Activated T-cell treated with anti-CD3 and anti-CD28 coated beads for 4 hours (primary cell): ENCODE measurements around the gene PGAP3.
"Not testable (repeated sequence)": the region's sequence is repeated elsewhere in the genome, so short reads cannot be mapped to it uniquely, and the experiment has no call there.

Source experiments
- DNase-seq: peaks from one replicate; pipeline ENCODE4 v3.0.0-alpha.2; 2020

The PGAP3 gene, protein sequence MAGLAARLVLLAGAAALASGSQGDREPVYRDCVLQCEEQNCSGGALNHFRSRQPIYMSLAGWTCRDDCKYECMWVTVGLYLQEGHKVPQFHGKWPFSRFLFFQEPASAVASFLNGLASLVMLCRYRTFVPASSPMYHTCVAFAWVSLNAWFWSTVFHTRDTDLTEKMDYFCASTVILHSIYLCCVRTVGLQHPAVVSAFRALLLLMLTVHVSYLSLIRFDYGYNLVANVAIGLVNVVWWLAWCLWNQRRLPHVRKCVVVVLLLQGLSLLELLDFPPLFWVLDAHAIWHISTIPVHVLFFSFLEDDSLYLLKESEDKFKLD

DNA sequence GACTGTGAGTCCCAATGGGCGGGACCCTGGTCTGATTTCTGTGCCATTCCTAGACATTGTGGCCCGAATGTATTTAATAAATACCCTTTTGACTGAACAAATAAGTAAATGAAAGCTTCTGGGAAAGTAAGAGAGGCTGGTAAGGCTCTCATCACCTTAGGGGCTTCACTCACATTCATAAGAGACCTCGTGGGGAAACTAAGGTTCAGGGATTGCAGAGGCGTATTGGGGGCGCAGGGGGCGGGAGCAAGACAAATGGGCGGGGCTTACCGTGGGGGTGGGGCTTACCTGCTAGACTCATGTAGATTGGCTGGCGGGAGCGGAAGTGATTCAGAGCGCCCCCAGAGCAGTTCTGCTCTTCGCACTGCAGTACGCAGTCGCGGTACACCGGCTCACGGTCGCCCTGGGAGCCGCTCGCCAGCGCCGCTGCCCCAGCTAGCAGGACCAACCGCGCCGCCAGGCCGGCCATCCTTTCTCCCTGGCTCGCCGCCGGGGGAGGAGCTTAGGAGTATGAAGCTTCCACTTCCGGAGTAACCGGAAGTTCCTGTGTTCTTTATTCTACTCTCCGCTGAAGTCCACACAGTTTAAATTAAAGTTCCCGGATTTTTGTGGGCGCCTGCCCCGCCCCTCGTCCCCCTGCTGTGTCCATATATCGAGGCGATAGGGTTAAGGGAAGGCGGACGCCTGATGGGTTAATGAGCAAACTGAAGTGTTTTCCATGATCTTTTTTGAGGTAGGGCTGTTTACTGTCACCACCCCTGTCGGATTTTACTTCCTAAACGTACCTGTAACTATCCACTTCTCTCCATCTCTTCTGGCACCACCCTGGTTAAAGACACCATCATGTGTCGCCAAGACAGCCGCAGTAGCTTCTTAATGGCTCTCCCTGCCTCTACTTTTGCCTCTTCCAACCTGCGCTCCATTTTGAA is at the start of gene PGAP3:
PGAP3 (minus strand) TSS at position 512 of the 929 bp plus-strand sequence; CDS start at position 469, 43 bp downstream.
- DNase-seq, result peak; percentile 83

DNA sequence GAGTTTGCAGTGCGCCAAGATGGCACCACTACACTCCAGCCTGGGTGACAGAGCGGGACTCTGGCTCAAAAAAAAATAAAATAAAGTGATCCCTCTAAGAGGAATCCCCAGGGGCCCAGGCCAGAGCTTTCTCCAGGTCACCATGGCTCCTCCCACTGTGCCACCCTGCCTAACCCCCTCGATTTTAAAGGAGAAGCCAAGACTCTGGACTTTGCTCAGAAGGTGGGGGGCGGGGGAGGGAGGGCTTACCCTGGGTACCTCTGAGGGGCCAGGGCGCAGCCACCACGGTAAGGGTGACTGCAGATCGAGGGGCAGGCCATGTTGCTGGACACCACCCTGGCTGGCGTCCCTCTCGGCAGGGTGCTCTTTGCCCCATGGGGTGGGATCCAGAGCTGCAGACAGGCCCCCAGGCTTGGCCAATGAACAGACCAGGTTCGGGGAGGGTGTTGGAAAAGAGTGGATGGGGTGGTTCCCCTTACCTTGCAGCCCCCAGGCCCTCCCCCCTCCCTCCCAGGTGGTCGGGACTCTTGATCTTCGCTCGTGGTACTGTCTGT is 49.4 kb upstream of the PGAP3 start:
- DNase-seq, result no peak

DNA sequence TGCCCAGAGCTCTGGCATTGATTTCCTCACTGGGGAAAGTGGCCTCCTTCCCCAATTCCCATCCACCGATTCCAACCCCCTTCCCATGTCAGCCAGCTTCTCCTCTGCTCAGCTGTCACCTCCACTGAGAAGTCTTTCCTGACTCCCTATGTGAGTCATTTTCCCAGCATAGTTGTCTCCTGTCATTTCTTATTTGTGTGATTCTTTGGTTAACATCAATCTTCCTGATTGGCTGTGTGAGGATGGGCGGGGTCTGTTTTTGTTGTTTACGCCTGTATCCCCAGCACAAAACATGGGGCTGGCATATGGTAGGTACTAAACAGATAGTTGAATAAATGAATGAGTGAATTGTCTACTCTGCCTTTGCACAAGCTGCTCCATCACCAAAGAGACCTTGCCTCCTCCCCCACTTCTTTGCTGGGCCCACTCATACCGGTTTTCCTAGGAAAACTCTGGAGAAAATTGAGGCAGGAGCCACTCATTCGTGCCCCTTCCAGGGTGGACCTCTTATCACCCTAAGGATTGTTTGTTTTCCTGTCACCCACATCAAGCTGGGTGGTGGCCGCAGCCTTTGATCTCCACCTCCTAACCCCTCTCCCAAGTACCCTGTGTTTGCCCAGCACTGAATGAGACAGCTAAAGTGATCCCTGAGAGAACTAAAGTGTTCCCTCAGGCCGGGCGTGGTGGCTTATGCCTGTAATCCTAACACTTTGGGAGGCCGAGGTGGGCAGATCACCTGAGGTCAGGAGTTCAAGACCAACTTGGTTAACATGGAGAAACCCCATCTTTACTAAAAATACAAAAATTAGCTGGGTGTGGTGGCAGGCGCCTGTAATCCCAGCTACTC is 48.7 kb upstream of the PGAP3 start:
- DNase-seq, result no peak

DNA sequence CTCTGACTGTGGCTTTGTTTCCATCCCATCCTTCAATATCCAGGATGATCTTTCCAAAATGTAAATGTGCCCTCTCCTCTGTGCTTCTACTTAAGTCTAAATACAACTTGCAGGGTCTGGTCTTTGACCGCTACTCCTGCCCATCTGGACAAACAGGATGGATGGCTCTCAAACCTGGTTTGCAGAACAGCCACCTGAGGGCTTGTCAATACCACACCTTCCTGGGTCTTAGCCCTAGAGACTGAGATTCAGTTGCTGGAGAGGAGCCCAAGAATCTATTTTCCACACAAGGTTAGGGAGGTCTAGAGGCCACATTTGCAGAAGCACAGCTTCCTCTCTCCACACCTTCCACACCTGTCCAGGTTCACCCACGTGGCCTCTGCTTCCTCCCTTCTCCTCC is 48.0 kb upstream of the PGAP3 start:
- no peak for DNase-seq

DNA sequence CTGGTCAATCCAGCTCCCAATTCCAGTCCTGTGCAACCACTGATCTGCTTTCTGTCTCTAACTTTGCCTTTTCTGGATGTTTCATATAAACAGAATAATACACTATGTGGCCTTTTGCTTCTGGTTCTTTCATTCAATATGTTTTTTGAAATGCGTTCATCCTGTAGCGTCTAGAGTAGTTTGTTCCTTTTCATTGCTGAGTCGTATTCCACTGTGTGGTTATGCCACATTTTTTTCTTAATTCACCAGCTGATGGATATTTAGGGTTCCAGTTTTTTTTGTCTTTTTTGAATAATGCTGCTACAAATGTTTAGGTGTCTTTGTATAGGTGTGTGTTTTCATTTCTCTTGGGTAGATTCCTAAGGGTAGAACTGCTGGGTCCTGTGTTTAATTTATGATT is 44.7 kb upstream of the PGAP3 start:
- DNase-seq, result no peak

DNA sequence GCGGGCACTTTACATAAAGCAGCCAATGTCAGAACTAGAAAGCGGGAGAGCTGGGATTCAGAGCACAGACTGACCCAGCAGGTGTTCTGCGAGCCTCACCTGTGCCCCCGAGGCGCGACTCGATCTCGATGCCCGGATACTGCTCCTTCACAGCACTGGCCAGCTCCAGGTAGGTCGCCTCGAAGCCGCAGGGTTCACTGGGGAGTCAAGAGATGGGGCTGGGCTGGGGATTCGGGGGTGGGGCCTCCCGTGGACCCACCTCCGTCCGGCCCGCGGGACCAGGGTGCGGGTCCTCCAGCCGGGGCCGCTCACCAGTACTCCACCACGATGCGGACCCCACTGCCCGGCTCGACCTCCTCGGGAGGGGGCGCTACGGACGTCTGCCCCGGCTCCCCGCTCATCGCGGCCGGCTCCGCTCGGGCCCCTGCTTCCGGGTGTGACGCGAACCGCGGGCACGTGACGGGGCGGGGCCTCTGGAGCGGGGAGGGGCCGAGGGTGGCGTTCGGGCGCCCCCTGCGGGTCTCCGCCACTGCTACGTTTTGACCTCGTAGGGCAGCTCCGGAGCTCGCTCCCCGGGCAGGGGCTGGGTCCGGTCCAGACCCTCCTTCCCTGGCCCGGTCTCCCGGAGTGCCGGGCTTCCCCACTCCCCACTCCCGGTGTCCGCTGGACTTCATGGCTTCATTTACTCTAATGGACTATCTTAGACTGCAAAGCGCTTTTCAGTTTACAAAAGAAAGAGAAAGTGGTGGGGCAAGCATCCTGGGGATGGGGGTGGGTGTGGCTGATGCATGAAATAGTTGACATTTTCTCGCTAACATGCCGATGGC is 42.5 kb upstream of the PGAP3 start, which contains the start of gene MIEN1:
MIEN1 (minus strand) TSS at position 438 of the 827 bp plus-strand sequence; CDS start at position 401, 37 bp downstream.
- DNase-seq, result peak; percentile 95

DNA sequence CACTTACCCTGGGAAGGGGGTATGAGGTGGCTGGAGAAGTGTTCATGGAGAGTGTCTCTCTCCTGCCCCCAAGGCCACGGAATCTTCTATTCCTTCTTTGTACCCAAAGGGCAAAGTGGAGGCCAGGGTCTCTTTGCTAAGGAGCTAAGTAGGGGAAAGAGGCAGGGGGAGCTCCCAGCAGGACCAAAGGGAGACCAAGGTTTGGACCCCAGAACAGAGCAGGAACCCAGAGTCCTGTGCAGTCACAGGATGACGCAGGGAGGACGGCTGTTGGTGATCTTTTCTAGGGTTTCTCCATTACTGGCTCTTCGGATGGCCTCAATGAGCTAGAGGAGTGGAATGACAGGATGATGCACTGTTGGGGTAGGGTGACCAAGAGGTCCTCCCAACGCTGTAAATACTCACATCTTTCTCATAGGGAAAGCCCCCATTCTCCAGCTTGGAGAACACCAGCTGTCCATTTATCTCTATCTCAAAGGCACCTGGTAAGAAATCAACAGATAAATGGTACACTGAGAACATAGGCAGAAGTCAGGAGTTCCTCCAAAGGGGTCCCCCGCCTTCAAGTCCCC is 41.5 kb upstream of the PGAP3 start:
- no peak for DNase-seq

DNA sequence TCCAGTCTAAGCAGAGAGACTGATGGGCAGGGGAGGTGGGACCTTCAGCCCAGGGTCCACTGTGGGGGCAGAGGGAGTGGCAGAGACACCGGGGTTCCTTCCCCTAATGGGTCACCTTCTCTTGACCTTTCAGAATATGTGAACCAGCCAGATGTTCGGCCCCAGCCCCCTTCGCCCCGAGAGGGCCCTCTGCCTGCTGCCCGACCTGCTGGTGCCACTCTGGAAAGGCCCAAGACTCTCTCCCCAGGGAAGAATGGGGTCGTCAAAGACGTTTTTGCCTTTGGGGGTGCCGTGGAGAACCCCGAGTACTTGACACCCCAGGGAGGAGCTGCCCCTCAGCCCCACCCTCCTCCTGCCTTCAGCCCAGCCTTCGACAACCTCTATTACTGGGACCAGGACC is 39.7 kb upstream of the PGAP3 start:
- no peak for DNase-seq

DNA sequence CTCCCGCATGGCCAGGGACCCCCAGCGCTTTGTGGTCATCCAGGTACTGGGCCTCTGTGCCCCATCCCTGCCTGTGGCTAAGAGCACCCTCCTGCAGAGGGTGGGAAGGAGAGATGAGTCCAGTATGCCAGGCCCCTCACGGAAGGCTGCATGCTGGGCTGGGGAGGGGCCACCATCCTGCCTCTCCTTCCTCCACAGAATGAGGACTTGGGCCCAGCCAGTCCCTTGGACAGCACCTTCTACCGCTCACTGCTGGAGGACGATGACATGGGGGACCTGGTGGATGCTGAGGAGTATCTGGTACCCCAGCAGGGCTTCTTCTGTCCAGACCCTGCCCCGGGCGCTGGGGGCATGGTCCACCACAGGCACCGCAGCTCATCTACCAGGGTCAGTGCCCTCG is 38.8 kb upstream of the PGAP3 start:
- DNase-seq, result no peak

DNA sequence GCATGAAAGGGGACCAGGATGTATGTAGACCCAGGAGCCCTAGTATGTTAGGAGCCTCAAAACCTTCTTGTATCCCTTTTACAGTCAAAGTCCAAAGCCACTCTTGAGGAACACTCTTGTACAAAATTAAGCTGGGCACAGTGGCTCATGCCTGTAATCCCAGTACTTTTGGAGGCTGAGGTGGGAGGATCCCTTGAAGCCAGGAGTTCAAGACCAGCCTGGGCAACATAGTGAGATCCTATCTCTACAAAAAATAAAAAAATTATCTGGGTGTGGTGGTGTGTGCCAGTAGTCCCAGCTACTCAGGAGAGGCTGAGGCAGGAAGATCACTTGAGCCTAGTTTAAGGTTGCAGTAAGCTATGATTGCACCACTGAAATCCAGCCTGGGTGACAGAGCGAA is 38.1 kb upstream of the PGAP3 start:
- DNase-seq, result not testable (repeated sequence)

DNA sequence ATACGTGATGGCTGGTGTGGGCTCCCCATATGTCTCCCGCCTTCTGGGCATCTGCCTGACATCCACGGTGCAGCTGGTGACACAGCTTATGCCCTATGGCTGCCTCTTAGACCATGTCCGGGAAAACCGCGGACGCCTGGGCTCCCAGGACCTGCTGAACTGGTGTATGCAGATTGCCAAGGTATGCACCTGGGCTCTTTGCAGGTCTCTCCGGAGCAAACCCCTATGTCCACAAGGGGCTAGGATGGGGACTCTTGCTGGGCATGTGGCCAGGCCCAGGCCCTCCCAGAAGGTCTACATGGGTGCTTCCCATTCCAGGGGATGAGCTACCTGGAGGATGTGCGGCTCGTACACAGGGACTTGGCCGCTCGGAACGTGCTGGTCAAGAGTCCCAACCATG is 36.9 kb upstream of the PGAP3 start:
- no peak for DNase-seq

DNA sequence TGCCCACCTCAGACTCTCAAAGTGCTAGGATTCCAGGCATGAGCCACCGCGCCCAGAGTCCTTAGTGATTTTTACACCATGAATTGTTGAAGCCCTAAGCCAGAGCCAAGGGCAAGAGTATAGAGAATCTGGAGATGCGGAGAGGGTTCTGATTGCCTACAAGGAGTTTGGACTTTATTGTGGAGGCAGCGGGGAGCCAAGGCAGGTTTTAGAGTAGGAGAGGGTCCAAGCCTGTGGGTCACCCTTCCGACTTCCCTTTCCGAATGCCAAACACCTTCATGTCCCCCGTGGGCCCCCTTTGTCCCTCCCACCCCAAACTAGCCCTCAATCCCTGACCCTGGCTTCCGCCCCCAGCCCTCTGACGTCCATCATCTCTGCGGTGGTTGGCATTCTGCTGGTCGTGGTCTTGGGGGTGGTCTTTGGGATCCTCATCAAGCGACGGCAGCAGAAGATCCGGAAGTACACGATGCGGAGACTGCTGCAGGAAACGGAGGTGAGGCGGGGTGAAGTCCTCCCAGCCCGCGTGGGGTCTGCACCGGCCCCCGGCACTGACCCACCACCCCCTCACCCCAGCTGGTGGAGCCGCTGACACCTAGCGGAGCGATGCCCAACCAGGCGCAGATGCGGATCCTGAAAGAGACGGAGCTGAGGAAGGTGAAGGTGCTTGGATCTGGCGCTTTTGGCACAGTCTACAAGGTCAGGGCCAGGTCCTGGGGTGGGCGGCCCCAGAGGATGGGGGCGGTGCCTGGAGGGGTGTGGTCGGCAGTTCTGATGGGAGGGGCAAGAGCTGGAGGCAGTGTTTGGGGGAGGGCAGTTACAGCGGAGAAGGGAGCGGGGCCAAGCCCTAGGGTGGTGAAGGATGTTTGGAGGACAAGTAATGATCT is 35.4 kb upstream of the PGAP3 start:
- no peak for DNase-seq

DNA sequence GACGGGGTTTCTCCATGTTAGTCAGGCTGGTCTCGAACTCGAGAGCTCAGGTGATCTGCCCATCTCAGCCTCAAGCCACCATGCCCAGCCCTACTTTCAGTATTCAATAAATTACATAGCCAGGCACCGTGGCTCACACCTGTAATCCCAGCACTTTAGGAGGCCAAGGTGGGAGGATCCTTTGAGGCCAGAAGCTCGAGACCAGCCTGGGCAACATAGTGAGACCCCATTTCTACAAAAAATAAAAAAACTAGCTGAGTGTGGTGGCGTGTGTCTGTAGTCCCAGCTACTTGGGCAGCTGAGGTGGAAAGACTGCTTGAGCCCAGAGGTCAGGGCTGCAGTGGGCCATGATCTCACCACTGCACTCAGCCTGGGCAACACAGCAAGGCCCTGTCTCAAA is 34.2 kb upstream of the PGAP3 start:
- DNase-seq, result no peak

DNA sequence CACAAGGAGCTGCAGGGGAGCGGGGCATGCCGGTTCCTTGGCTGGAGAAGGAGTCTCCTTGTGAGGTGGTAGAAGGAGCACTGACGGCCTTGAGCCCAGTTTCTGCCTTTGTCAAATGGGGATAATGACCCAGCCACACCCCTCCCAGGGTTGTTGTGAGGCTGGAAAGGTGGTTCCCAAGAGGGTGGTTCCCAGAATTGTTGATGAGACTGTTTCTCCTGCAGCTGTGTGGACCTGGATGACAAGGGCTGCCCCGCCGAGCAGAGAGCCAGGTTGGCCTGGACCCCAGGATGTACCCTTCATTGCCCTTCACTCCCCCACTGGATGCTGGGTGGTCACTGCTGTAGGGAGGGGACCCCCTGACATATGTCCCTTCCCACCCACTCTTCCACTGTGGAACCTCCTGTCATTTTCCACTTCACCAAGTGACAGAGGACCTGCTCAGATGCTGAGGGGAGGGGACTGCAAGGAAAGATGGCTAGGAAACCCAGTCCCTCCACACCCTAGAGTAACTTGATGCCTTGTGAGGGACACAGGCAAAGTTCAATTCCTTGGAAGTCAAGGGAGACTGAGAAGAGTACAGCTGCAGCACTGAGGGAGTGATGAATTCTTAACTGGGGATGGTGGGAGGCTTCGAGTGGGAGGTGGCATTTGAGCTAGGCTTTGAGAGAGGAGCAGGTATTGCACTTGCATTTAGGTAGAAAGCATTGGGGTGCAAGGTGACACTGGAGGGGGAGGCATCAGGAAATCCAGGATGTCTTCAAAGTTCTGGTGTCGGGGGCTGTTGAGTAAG is 31.9 kb upstream of the PGAP3 start:
- no peak for DNase-seq

DNA sequence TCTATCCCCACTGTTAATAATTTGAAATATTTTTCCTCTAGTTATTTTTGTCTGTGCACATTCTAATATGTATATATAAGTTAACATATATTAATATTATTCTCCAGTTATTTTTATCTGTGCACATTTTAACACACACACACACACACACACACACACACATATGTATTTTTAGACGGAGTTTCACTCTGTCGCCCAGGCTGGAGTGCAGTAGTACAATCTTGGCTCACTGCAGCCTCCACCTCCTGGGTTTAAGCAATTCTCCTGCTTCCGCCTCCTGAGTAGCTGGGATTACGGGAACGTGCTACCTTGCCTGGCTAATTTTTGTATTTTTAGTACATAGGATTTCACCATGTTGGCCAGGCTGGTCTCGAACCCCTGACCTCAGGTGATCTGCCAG is 29.8 kb upstream of the PGAP3 start:
- DNase-seq, result no peak

DNA sequence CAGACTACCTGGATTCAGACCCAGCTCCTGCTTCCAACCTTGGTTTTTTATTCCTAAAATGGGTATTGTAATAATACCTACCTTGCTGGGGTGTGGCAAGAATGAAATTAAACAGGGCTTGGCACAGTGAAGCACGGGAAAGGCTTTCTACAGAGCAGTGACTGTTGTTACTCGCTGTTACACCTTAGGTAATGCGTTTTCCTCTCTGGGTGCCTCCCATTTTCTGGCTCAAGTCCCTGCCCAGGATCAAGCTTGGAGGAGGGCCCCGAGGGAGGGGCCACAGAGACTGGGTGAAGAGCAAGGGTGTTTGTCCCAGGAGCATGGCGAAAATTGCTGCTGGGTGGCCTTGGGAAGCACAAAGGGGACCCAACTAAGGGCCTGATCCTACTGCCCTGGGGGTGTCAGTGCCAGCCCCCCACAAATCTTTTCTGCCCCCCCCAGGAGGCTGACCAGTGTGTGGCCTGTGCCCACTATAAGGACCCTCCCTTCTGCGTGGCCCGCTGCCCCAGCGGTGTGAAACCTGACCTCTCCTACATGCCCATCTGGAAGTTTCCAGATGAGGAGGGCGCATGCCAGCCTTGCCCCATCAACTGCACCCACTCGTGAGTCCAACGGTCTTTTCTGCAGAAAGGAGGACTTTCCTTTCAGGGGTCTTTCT is 29.2 kb upstream of the PGAP3 start:
- DNase-seq, result no peak

DNA sequence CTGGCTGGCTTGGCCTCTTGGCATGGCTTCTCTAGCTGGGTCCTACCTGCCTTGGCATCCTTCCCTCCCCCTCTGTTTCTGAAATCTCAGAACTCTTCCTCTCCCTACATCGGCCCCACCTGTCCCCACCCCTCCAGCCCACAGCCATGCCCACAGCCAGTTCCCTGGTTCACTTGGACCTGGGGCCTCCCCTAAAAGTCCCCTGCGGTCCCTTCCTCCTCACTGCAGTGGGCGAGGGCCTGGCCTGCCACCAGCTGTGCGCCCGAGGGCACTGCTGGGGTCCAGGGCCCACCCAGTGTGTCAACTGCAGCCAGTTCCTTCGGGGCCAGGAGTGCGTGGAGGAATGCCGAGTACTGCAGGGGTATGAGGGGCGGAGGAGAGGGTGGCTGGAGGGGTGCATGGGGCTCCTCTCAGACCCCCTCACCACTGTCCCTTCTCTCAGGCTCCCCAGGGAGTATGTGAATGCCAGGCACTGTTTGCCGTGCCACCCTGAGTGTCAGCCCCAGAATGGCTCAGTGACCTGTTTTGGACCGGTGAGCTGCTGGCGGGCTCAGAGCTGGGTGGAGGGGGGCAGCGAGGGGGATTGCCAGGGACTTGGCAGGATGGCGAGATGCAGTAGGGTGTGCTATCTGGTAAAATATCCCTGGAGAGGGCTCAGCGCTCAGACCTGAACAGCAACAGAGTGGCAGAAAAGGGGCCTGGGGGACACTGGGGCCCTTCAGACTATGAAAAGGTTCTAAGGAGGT is 28.4 kb upstream of the PGAP3 start:
- DNase-seq, result no peak
